Fibroblast of the aortic adventitia (primary cell): ENCODE data around the gene ALCAM. TPM values are rescaled to one million over a fixed set of nuclear protein-coding genes. Genes with fewer than 3 reads are reported as not detected.
A peak's percentile ranks its signal among the peaks of the same experiment; 100 is the strongest.

Source experiments
- DNase-seq: peaks from one replicate; pipeline ENCODE4 v3.0.0-alpha.2; 2010; ENCODE audit warnings: low read depth
- H3K4me3 ChIP-seq: 2 replicates; pipeline ENCODE4 v1.5.1; 2011; ENCODE audit warnings: low read depth, mild to moderate bottlenecking, control low read depth, low read length, moderate library complexity
- CTCF ChIP-seq: IDR thresholded peaks from 2 replicates; pipeline ENCODE4 v1.5.1; 2011; ENCODE audit warnings: mild to moderate bottlenecking, low read length, control low read depth, inconsistent platforms; ENCODE audit not compliant: insufficient read depth
- total RNA-seq: library from RNA; depleted of rRNA; stranded (reverse); fragments of >200 nt; gene quantifications from 2 replicates; pipeline ENCODE4 v1.2.3, GENCODE V29; 2012; ENCODE audit warnings: low replicate concordance

The ALCAM gene
- total RNA-seq, 1 donor, result 203 TPM

GRCh38 chr3:105572501-105572900, 205.8 kb downstream of the ALCAM start:
- TF ChIP-seq CTCF, result no peak
- H3K4me3 ChIP-seq, result no peak overlapping the region
- no peak for DNase-seq

- no peak for DNase-seq
- no peak overlapping the region for H3K4me3 ChIP-seq
- TF ChIP-seq CTCF, result no peak
These were observed 212.7 kb downstream of the ALCAM start for GRCh38 chr3:105579439-105579838.

GRCh38 chr3:105580296-105580965, 213.7 kb downstream of the ALCAM start:
- peak; percentile 43 for DNase-seq
- TF ChIP-seq CTCF, result no peak
- H3K4me3 ChIP-seq, result no peak overlapping the region

- H3K4me3 ChIP-seq, result no peak overlapping the region
- no peak for DNase-seq
- TF ChIP-seq CTCF, result no peak
These were observed 215.3 kb downstream of the ALCAM start for GRCh38 chr3:105582015-105582414.

GRCh38 chr3:105584003-105584790, 217.5 kb downstream of the ALCAM start:
- H3K4me3 ChIP-seq, result no peak overlapping the region
- DNase-seq, result peak; percentile 16
- no peak for TF ChIP-seq CTCF

GRCh38 chr3:105593315-105593714, 226.6 kb downstream of the ALCAM start:
- H3K4me3 ChIP-seq, result no peak overlapping the region
- DNase-seq, result no peak
- TF ChIP-seq CTCF, result no peak

- peak; percentile 37 for DNase-seq
- TF ChIP-seq CTCF, result no peak
- H3K4me3 ChIP-seq, result no peak overlapping the region
These were observed 227.5 kb downstream of the ALCAM start for GRCh38 chr3:105594219-105594618.
